ENCODE results near the gene KLK12.

- TF ChIP-seq CTCF (IDR thresholded peaks at IDR 0.05) = no peak
- no peak for TF ChIP-seq POLR2A (IDR thresholded peaks at IDR 0.05)
- no peak for TF ChIP-seq POLR2AphosphoS5 (IDR thresholded peaks at IDR 0.05)
These were observed 52.6 kb downstream of the KLK12 start for GRCh38 chr19:50982186-50982585.
